Esophagus squamous epithelium (tissue), 4 donors: ENCODE measurements around the gene NOSTRIN.

Source experiments
- POLR2A ChIP-seq, 4 donors: fragments of 450-650 bp; IDR thresholded peaks; one replicate each; pipeline ENCODE4 v1.6.1; 2017; ENCODE audit warnings: antibody characterized with exemption in 4 of 4, mild to moderate bottlenecking in 4 of 4, moderate library complexity in 3 of 4
- TF ChIP-seq, protein P1 (sequence below), 6 experiments: fragments of 450-650 bp in 4 of 6; fragments of 200-600 bp in 2 of 6; sonication (generic) in 2 of 6; IDR thresholded peaks; one replicate each; pipeline ENCODE4 v1.5.1; 2016 to 2019; ENCODE audit warnings: antibody characterized with exemption in 6 of 6, mild to moderate bottlenecking in 4 of 6, moderate library complexity in 4 of 6

- TF ChIP-seq, protein P1, sequence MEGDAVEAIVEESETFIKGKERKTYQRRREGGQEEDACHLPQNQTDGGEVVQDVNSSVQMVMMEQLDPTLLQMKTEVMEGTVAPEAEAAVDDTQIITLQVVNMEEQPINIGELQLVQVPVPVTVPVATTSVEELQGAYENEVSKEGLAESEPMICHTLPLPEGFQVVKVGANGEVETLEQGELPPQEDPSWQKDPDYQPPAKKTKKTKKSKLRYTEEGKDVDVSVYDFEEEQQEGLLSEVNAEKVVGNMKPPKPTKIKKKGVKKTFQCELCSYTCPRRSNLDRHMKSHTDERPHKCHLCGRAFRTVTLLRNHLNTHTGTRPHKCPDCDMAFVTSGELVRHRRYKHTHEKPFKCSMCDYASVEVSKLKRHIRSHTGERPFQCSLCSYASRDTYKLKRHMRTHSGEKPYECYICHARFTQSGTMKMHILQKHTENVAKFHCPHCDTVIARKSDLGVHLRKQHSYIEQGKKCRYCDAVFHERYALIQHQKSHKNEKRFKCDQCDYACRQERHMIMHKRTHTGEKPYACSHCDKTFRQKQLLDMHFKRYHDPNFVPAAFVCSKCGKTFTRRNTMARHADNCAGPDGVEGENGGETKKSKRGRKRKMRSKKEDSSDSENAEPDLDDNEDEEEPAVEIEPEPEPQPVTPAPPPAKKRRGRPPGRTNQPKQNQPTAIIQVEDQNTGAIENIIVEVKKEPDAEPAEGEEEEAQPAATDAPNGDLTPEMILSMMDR (IDR thresholded peaks at IDR 0.05) = no peak
- TF ChIP-seq POLR2A (IDR thresholded peaks at IDR 0.05) = no peak
Measured at GRCh38 chr2:168901003-168901402, 98.6 kb downstream of the NOSTRIN start, which contains the start of gene G6PC2.
